Retinal pigment epithelial cell (primary cell): ENCODE measurements around the gene NR2E3.

Source experiments
- DNase-seq: peaks from one replicate; pipeline ENCODE4 v3.0.0-alpha.2; 2010; ENCODE audit warnings: low read depth
- H3K4me3 ChIP-seq: 2 replicates; pipeline ENCODE4 v1.5.1; 2011; ENCODE audit warnings: mild to moderate bottlenecking, low read length, control low read depth, moderate library complexity
- CTCF ChIP-seq: conservative IDR thresholded peaks from 2 replicates; pipeline ENCODE4 v1.5.1; 2011; ENCODE audit warnings: low read depth, low read length, control low read depth, inconsistent platforms

The NR2E3 gene

GRCh38 chr15:71810256-71811035 is at the start of gene NR2E3:
TSS of gene NR2E3 (plus strand) at chr15:71810554. CDS start at chr15:71810744, 190 bp downstream.
- TF ChIP-seq CTCF: no peak
- no peak within 1 kb of the TSS for H3K4me3 ChIP-seq
- DNase-seq: no peak

- no peak for TF ChIP-seq CTCF
These were observed 49.5 kb upstream of the NR2E3 start for GRCh38 chr15:71760852-71761251.

GRCh38 chr15:71761649-71762048 is 48.7 kb upstream of the NR2E3 start:
- DNase-seq: no peak
- no peak for TF ChIP-seq CTCF

More at GRCh38 chr15:71760852-71761251, 49.5 kb upstream of the NR2E3 start:
- H3K4me3 ChIP-seq: no peak overlapping the region
- DNase-seq: no peak

GRCh38 chr15:71768184-71768583 is 42.2 kb upstream of the NR2E3 start:
- no peak for DNase-seq
- TF ChIP-seq CTCF: no peak

More at GRCh38 chr15:71761649-71762048, 48.7 kb upstream of the NR2E3 start:
- no peak overlapping the region for H3K4me3 ChIP-seq

GRCh38 chr15:71773206-71773859 is 37.0 kb upstream of the NR2E3 start:
- no peak for DNase-seq
- H3K4me3 ChIP-seq: no peak overlapping the region
- TF ChIP-seq CTCF: no peak

More at GRCh38 chr15:71768184-71768583, 42.2 kb upstream of the NR2E3 start:
- H3K4me3 ChIP-seq: no peak overlapping the region

- DNase-seq: no peak
- H3K4me3 ChIP-seq: no peak overlapping the region
- TF ChIP-seq CTCF: no peak
These were observed 34.5 kb upstream of the NR2E3 start for GRCh38 chr15:71775856-71776255.
